SK-N-SH (cell line): ENCODE data around the gene HPS5.

Experiments
- CTCF ChIP-seq: fragments of 200-600 bp; sonication (generic); IDR thresholded peaks from 2 replicates; pipeline ENCODE4 v1.6.1; 2017; ENCODE audit warnings: antibody characterized with exemption, mild to moderate bottlenecking, moderate library complexity
- EZH2phosphoT487 ChIP-seq: fragments of 200-600 bp; sonication (generic); IDR thresholded peaks from 2 replicates; pipeline ENCODE4 v1.6.1; 2017; ENCODE audit warnings: low read depth, mixed run types, mild to moderate bottlenecking, antibody characterized with exemption, moderate library complexity, borderline replicate concordance
- FOXM1 ChIP-seq: IDR thresholded peaks from 2 replicates; pipeline ENCODE4 v1.4.0; 2012; ENCODE audit warnings: low read depth, mild to moderate bottlenecking
- MAX ChIP-seq: IDR thresholded peaks from 2 replicates; pipeline ENCODE4 v1.4.0; 2012; ENCODE audit warnings: low read depth
- POLR2AphosphoS5 ChIP-seq: IDR thresholded peaks from 2 replicates; pipeline ENCODE4 v1.6.1; 2012; ENCODE audit warnings: low read depth, low read length
- RAD21 ChIP-seq: IDR thresholded peaks from 2 replicates; pipeline ENCODE4 v1.6.1; 2012; ENCODE audit warnings: mild to moderate bottlenecking, low read length
- RCOR1 ChIP-seq: fragments of 150-350 bp; IDR thresholded peaks from 2 replicates; pipeline ENCODE4 v1.6.1; 2017; ENCODE audit warnings: antibody characterized with exemption, low read length
- TF ChIP-seq, protein P1 (sequence below): IDR thresholded peaks from 2 replicates; pipeline ENCODE4 v1.6.1; 2012; ENCODE audit warnings: mild to moderate bottlenecking, low read depth, low read length, moderate library complexity
- TF ChIP-seq, protein P2 (sequence below): IDR thresholded peaks from 2 replicates; pipeline ENCODE4 v1.4.0; 2012; ENCODE audit warnings: low read depth, borderline replicate concordance

DNA sequence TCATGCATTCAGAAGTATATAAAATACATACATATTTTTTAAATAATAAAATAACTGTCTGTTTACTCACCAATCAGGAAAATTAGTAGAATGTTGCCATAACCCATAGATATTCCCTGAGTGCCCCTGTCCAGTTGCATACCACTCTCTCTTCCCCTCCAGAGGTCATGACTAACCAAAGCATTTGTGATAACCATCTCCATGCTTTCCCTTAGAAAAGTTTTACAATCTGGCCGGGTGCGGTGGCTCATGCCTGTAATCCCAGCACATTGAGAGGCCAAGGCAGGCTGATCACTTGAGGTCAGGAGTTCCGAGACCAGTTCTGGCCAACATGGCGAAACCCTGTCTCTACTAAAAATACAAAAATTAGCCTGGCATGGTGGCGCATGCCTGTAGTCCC, 39.2 kb upstream of the HPS5 start:
- TF ChIP-seq CTCF (no peak), FOXM1 (no peak), RAD21 (no peak), POLR2AphosphoS5 (no peak), MAX (no peak), EZH2phosphoT487 (no peak), RCOR1 (no peak)
- TF ChIP-seq, protein P1, sequence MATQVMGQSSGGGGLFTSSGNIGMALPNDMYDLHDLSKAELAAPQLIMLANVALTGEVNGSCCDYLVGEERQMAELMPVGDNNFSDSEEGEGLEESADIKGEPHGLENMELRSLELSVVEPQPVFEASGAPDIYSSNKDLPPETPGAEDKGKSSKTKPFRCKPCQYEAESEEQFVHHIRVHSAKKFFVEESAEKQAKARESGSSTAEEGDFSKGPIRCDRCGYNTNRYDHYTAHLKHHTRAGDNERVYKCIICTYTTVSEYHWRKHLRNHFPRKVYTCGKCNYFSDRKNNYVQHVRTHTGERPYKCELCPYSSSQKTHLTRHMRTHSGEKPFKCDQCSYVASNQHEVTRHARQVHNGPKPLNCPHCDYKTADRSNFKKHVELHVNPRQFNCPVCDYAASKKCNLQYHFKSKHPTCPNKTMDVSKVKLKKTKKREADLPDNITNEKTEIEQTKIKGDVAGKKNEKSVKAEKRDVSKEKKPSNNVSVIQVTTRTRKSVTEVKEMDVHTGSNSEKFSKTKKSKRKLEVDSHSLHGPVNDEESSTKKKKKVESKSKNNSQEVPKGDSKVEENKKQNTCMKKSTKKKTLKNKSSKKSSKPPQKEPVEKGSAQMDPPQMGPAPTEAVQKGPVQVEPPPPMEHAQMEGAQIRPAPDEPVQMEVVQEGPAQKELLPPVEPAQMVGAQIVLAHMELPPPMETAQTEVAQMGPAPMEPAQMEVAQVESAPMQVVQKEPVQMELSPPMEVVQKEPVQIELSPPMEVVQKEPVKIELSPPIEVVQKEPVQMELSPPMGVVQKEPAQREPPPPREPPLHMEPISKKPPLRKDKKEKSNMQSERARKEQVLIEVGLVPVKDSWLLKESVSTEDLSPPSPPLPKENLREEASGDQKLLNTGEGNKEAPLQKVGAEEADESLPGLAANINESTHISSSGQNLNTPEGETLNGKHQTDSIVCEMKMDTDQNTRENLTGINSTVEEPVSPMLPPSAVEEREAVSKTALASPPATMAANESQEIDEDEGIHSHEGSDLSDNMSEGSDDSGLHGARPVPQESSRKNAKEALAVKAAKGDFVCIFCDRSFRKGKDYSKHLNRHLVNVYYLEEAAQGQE, result no peak
- TF ChIP-seq, protein P2, sequence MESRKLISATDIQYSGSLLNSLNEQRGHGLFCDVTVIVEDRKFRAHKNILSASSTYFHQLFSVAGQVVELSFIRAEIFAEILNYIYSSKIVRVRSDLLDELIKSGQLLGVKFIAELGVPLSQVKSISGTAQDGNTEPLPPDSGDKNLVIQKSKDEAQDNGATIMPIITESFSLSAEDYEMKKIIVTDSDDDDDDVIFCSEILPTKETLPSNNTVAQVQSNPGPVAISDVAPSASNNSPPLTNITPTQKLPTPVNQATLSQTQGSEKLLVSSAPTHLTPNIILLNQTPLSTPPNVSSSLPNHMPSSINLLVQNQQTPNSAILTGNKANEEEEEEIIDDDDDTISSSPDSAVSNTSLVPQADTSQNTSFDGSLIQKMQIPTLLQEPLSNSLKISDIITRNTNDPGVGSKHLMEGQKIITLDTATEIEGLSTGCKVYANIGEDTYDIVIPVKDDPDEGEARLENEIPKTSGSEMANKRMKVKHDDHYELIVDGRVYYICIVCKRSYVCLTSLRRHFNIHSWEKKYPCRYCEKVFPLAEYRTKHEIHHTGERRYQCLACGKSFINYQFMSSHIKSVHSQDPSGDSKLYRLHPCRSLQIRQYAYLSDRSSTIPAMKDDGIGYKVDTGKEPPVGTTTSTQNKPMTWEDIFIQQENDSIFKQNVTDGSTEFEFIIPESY, result no peak
